ENCODE data around the gene CYLD. TPM values are rescaled to one million over a fixed set of nuclear protein-coding genes. Genes with fewer than 3 reads are reported as not detected.

The CYLD gene
- total and polyA plus RNA-seq, 12 donors, result 17.5 to 78.3 (median 48.7) TPM

DNA sequence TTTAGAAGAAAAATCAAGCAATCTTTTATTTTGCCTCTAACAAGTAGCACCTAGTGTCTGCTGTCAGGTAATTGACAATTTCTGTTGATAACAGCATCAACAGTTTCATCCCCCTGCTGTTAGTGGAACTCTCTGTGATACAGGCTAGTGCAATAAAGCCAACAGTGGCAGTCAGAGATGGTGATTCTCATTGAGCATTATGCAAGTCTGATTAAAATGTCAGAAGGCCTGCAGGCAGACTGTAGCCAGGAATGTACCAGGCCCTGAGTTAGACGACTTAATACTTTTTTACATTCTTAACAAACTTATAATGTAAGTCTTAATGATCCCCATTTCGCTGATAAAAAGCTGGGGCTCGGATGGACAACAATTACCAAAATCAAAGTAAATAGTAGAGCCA, 14.6 kb downstream of the CYLD start:
- peaks cover 0 to 10% of the 10 kb centered on the region in 2 donors for H3K36me3 ChIP-seq (replicated peaks in 1 of 2)

DNA sequence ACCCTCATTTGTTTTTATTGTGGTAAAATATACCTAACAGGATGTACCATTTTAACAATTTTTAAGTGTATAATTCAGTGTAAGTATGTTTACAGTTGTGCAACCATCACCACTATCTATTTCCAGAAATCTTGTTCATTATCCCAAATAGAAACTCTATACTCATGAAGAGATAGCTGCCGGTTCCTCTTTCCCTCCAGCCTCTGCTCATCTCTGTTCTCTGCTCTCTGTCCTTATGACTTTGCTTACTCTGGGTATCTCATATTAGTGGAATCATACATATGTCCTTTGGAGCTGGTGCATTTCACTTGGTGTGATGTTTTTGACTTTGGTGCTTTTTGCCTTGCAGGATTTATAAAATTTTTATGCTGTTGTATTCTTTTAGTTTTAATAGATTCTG, 19.4 kb downstream of the CYLD start:
- Histone ChIP-seq H3K27ac (no peak overlapping the region), H3K4me1 (replicated peaks in 1 of 2) (peaks cover 0 to 34% of the 10 kb centered on the region in 2 donors), H3K4me3 (no peak overlapping the region), H3K9me3 (replicated peaks in 1 of 3) (no peaks in the 10 kb centered on the region), H3K36me3 (replicated peaks in 1 of 2) (no peaks in the 10 kb centered on the region), H3K27me3 (no peaks in the 10 kb centered on the region)
- intact Hi-C loops (cut with DNase I), result no loop called here
- 72 to 83% (median 75%) methylated on average over 1 of the region's 1 CpG for whole genome bisulfite sequencing, 4 donors
- TF ChIP-seq, protein P1, sequence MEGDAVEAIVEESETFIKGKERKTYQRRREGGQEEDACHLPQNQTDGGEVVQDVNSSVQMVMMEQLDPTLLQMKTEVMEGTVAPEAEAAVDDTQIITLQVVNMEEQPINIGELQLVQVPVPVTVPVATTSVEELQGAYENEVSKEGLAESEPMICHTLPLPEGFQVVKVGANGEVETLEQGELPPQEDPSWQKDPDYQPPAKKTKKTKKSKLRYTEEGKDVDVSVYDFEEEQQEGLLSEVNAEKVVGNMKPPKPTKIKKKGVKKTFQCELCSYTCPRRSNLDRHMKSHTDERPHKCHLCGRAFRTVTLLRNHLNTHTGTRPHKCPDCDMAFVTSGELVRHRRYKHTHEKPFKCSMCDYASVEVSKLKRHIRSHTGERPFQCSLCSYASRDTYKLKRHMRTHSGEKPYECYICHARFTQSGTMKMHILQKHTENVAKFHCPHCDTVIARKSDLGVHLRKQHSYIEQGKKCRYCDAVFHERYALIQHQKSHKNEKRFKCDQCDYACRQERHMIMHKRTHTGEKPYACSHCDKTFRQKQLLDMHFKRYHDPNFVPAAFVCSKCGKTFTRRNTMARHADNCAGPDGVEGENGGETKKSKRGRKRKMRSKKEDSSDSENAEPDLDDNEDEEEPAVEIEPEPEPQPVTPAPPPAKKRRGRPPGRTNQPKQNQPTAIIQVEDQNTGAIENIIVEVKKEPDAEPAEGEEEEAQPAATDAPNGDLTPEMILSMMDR (IDR thresholded peaks at IDR 0.05), result no peak
- TF ChIP-seq POLR2A (IDR thresholded peaks at IDR 0.05), result no peak
- no peak for DNase-seq

More for the DNA sequence above, 14.6 kb downstream of the CYLD start:
- intact Hi-C loops (cut with DNase I), result no loop called here
- WGBS, 4 donors, result 77 to 82% (median 80%) methylated on average over 3 of the region's 3 CpGs
- TF ChIP-seq POLR2A (IDR thresholded peaks at IDR 0.05), result no peak
- TF ChIP-seq, protein P1 (IDR thresholded peaks at IDR 0.05), result no peak
- DNase-seq, result no peak
- peaks cover 0 to 12% of the 10 kb centered on the region in 2 donors for H3K4me1 ChIP-seq (replicated peaks in 1 of 2)
- H3K27ac ChIP-seq, result no peak overlapping the region
- no peaks in the 10 kb centered on the region for H3K9me3 ChIP-seq (replicated peaks in 1 of 3)
- H3K27me3 ChIP-seq, result no peaks in the 10 kb centered on the region
- no peak overlapping the region for H3K4me3 ChIP-seq

DNA sequence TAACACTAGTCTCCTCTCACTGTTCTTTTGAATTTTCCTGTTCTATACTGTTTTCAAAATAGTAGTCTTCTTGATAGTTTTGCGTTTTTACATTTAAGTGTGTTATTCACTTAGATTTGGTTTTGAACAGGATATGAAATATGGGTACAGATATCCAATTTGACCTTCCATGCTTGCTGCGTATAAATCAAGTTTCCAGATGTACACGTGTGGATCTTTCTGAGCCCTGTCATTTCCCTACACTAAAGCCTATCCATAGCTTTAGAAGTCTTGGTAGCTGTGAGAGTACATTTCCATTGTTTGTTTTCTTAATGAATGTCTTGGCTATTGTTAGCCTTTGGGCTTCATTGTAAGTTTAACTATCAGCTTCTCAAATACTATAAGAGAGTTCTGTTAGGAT, 20.4 kb downstream of the CYLD start:
- DNase-seq, result no peak
- 70 to 79% (median 75%) methylated on average over 3 of the region's 3 CpGs for WGBS, 4 donors
- H3K4me3 ChIP-seq, result no peak overlapping the region
- no peak overlapping the region for H3K27ac ChIP-seq
- TF ChIP-seq, protein P1 (IDR thresholded peaks at IDR 0.05), result no peak
- TF ChIP-seq POLR2A (IDR thresholded peaks at IDR 0.05), result no peak
- H3K27me3 ChIP-seq, result no peaks in the 10 kb centered on the region
- intact Hi-C loops (cut with DNase I), result no loop called here
- H3K9me3 ChIP-seq (replicated peaks in 1 of 3), result no peaks in the 10 kb centered on the region
- H3K36me3 ChIP-seq (replicated peaks in 1 of 2), result no peaks in the 10 kb centered on the region
- peaks cover 0 to 30% of the 10 kb centered on the region in 2 donors for H3K4me1 ChIP-seq (replicated peaks in 1 of 2)

DNA sequence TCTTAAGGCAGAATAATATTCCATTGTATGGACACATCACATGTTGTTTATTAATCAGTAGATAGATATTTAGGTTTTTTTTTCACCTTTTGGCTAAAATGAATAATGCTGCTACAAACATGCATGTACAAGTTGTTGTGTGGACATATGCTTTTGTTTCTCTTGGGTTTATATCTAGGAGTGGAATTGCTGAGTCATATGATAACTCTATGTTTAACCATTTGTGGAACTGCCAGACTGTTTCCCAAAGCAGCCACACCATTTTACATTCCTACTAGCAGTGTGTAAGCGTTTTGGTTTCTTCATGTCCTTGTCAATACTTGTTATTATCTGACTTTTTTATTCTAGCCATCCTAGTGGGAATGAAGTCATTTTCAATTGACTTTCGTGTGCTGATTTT, 21.3 kb downstream of the CYLD start:
- no peaks in the 10 kb centered on the region for H3K27me3 ChIP-seq
- H3K4me3 ChIP-seq, result no peak overlapping the region
- no peak overlapping the region for H3K27ac ChIP-seq
- DNase-seq, result no peak
- no peaks in the 10 kb centered on the region for H3K9me3 ChIP-seq (replicated peaks in 1 of 3)
- intact Hi-C loops (cut with DNase I), result no loop called here
- H3K36me3 ChIP-seq (replicated peaks in 1 of 2), result no peaks in the 10 kb centered on the region
- TF ChIP-seq, protein P1 (IDR thresholded peaks at IDR 0.05), result no peak
- 88 to 99% (median 96%) methylated on average over 2 of the region's 2 CpGs for WGBS, 4 donors
- peaks cover 0 to 30% of the 10 kb centered on the region in 2 donors for H3K4me1 ChIP-seq (replicated peaks in 1 of 2)

Data from adrenal gland (tissue), 12 donors.